Measurements from ENCODE around the gene VCP. TPM values are rescaled to one million over a fixed set of nuclear protein-coding genes. Genes with fewer than 3 reads are reported as not detected.

Gene VCP
- total RNA-seq, 1 donor from 2014 or later: 268 TPM

GRCh38 chr9:35042081-35042604 is 30.3 kb downstream of the VCP start:
- TF ChIP-seq, protein P1, sequence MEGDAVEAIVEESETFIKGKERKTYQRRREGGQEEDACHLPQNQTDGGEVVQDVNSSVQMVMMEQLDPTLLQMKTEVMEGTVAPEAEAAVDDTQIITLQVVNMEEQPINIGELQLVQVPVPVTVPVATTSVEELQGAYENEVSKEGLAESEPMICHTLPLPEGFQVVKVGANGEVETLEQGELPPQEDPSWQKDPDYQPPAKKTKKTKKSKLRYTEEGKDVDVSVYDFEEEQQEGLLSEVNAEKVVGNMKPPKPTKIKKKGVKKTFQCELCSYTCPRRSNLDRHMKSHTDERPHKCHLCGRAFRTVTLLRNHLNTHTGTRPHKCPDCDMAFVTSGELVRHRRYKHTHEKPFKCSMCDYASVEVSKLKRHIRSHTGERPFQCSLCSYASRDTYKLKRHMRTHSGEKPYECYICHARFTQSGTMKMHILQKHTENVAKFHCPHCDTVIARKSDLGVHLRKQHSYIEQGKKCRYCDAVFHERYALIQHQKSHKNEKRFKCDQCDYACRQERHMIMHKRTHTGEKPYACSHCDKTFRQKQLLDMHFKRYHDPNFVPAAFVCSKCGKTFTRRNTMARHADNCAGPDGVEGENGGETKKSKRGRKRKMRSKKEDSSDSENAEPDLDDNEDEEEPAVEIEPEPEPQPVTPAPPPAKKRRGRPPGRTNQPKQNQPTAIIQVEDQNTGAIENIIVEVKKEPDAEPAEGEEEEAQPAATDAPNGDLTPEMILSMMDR (IDR thresholded peaks at IDR 0.05): no peak
- DNase-seq (ENCODE audit: extremely low spot score, unreplicated experiment): no peak
- H3K4me1 Mint-ChIP-seq (ENCODE audit: unreplicated experiment): no peaks in the 10 kb centered on the region
- H3K4me3 Mint-ChIP-seq (ENCODE audit: unreplicated experiment): no peak overlapping the region
- no peak overlapping the region for H3K27ac Mint-ChIP-seq (ENCODE audit: unreplicated experiment)
- H3K36me3 Mint-ChIP-seq (ENCODE audit: unreplicated experiment): peaks cover 13% of the 10 kb centered on the region
- H3K9me3 Mint-ChIP-seq (ENCODE audit: unreplicated experiment): no peaks in the 10 kb centered on the region
- no peaks in the 10 kb centered on the region for H3K27me3 Mint-ChIP-seq (ENCODE audit: unreplicated experiment)

GRCh38 chr9:35035851-35036701 is 36.3 kb downstream of the VCP start:
- DNase-seq (ENCODE audit: extremely low spot score, unreplicated experiment): no peak
- Mint-ChIP-seq H3K36me3 (ENCODE audit: unreplicated experiment) (peaks cover 19% of the 10 kb centered on the region), H3K27me3 (ENCODE audit: unreplicated experiment) (no peaks in the 10 kb centered on the region), H3K9me3 (ENCODE audit: unreplicated experiment) (no peaks in the 10 kb centered on the region), H3K4me3 (ENCODE audit: unreplicated experiment) (no peak overlapping the region), H3K27ac (ENCODE audit: unreplicated experiment) (no peak overlapping the region), H3K4me1 (ENCODE audit: unreplicated experiment) (no peaks in the 10 kb centered on the region)
- TF ChIP-seq, protein P1 (IDR thresholded peaks at IDR 0.05): no peak

- Mint-ChIP-seq H3K4me3 (ENCODE audit: unreplicated experiment) (no peak overlapping the region), H3K27me3 (ENCODE audit: unreplicated experiment) (no peaks in the 10 kb centered on the region), H3K4me1 (ENCODE audit: unreplicated experiment) (no peaks in the 10 kb centered on the region), H3K27ac (ENCODE audit: unreplicated experiment) (no peak overlapping the region), H3K36me3 (ENCODE audit: unreplicated experiment) (peaks cover 21% of the 10 kb centered on the region), H3K9me3 (ENCODE audit: unreplicated experiment) (no peaks in the 10 kb centered on the region)
- TF ChIP-seq, protein P1 (IDR thresholded peaks at IDR 0.05): no peak
- no peak for DNase-seq (ENCODE audit: extremely low spot score, unreplicated experiment)
Observed at GRCh38 chr9:35033101-35033500, 39.3 kb downstream of the VCP start.

- DNase-seq (ENCODE audit: extremely low spot score, unreplicated experiment): no peak
- Mint-ChIP-seq H3K4me1 (ENCODE audit: unreplicated experiment) (peaks cover 3% of the 10 kb centered on the region), H3K4me3 (ENCODE audit: unreplicated experiment) (no peak overlapping the region), H3K36me3 (ENCODE audit: unreplicated experiment) (peaks cover 17% of the 10 kb centered on the region), H3K27ac (ENCODE audit: unreplicated experiment) (no peak overlapping the region), H3K27me3 (ENCODE audit: unreplicated experiment) (no peaks in the 10 kb centered on the region), H3K9me3 (ENCODE audit: unreplicated experiment) (no peaks in the 10 kb centered on the region)
- TF ChIP-seq, protein P1 (IDR thresholded peaks at IDR 0.05): no peak
Observed at GRCh38 chr9:35029852-35030251, 42.6 kb downstream of the VCP start.

- TF ChIP-seq, protein P1 (IDR thresholded peaks at IDR 0.05): no peak
- no peak for DNase-seq (ENCODE audit: extremely low spot score, unreplicated experiment)
- Mint-ChIP-seq H3K9me3 (ENCODE audit: unreplicated experiment) (no peaks in the 10 kb centered on the region), H3K36me3 (ENCODE audit: unreplicated experiment) (peaks cover 21% of the 10 kb centered on the region), H3K4me1 (ENCODE audit: unreplicated experiment) (peaks cover 3% of the 10 kb centered on the region), H3K27me3 (ENCODE audit: unreplicated experiment) (no peaks in the 10 kb centered on the region), H3K27ac (ENCODE audit: unreplicated experiment) (no peak overlapping the region), H3K4me3 (ENCODE audit: unreplicated experiment) (no peak overlapping the region)
Observed at GRCh38 chr9:35029241-35029640, 43.2 kb downstream of the VCP start.

All from osteocyte (in vitro differentiated cells).